T47D (cell line): ENCODE results near the gene BTRC.

Experiments
- DNase-seq, 2 experiments: peaks; one replicate each; pipeline versions ENCODE4 v3.0.0 to v3.0.0-alpha.2; 2011 to 2012; ENCODE audit warnings: low read depth in 1 of 2, low spot score in 1 of 2
- JUND ChIP-seq: IDR thresholded peaks from 2 replicates; pipeline ENCODE4 v1.6.1; 2012; ENCODE audit warnings: low read depth
- in situ Hi-C: cut with HindIII; loops from 2 replicates; pipeline ENCODE4 v1.10.0; 2016; ENCODE audit warnings: low sequenced_read_pairs, low pct_unique_long_range_greater_than_20kb

Gene BTRC

GRCh38 chr10:101567165-101568006 lies 213.4 kb downstream of the BTRC start:
- in situ Hi-C loops: no loop called here
- no peak for DNase-seq
- no peak for TF ChIP-seq JUND

- DNase-seq: no peak
- no peak for TF ChIP-seq JUND
- in situ Hi-C loops: no loop called here
Measured at GRCh38 chr10:101568054-101568745, 214.2 kb downstream of the BTRC start.

GRCh38 chr10:101569323-101569621 lies 215.3 kb downstream of the BTRC start:
- TF ChIP-seq JUND: no peak
- in situ Hi-C loops: no loop called here
- no peak for DNase-seq

GRCh38 chr10:101569622-101570427 lies 215.9 kb downstream of the BTRC start:
- in situ Hi-C loops: no loop called here
- no peak for TF ChIP-seq JUND
- DNase-seq: peak; percentile 86 to 89

DNA sequence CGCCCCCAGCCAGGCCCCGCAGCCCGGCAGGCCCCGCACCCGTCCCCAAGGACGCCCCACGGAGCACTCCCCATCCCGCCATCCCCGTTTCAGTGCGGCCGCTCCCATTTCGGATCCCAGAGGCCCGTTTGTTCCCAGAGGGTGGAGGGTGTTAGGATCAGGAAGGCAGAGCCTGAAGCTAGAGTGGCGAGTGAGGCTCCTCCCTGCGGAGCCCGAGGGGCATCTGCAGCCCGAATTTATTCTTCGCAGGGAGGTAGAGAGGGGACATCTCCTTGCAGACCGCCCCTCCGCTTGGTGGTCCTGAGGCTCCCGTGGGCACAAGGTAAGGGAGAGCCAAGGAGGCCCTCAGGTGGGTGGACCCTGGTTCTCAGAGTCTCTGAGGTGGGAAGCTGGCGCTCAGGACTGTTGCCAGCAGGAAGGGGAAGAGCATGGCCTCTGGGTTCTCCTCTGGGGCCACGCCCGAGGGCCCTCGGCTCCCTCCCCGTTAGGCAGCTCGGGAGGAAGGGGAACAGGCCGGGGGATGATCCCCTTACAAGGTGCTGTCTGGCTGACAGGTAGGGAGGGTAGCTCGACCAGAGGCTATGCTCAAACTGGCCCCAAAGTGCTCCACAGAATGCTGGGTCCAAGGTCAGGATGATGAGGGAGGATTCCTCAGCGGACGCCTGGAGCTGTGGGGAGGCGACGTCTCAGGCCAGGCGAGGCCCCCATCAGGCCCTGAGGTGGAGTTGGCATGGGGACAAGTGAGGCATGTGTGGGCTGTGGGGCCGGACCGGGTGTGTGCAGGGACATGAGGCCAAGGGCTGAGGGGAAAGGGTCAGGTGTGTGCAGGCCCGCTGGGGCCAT lies 216.7 kb downstream of the BTRC start:
- TF ChIP-seq JUND: no peak
- no peak for DNase-seq
- in situ Hi-C loops: no loop called here

DNA sequence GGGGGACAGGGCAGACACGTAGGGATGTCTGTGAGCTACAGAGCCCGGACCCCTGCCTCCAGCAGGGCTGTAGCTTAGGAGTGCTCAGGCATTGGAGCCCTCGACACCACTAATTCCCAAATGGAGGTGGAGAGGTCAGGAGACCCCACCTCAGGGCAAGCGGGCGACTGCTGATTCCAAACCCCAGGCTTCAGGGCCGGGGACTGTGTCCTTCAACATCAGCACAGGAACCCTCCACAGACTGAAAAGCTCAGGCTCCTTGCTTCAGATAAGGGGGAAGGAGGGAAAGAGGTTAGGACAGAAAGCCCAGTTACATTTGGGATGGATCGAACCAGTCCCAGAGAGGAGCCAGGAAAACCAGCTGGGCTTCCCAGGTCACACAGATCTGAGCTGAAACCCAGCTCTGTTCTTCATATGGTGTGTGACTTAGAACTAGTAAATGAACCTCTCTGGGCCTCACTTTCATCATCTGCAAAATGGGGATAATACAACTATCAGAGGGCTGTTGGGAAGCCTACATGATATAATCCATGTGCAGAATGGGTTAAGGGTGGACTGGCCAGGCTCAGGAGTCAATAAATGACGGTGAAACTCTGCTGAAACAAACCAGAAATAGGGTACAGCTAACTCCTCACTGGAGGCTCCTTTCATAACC lies 217.4 kb downstream of the BTRC start:
- in situ Hi-C loops: no loop called here
- no peak for TF ChIP-seq JUND
- no peak for DNase-seq

GRCh38 chr10:101572126-101572525 lies 218.2 kb downstream of the BTRC start:
- in situ Hi-C loops: no loop called here
- DNase-seq: no peak
- no peak for TF ChIP-seq JUND

DNA sequence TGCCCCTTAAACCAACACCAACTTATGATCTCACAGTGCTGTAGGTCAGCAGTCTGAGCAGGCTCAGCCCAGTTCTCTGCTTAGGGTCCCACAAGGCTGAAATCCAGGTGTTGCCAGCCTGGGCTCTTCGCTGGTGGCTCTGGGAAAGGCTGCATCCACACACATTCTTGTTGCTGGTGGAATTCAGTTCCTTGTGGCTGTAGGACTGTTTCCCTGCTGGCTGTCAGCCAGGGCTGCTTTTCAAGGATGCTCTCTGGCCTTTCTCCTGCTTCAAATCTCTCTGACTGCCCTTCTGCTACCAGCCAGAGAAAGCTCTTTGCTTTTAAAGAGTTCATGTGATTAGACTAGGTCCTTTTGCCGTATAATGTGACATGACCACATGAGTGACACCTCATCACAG lies 218.8 kb downstream of the BTRC start:
- no peak for DNase-seq
- no peak for TF ChIP-seq JUND
- in situ Hi-C loops: no loop called here

GRCh38 chr10:101573885-101574753 lies 220.2 kb downstream of the BTRC start:
- TF ChIP-seq JUND: no peak
- no peak for DNase-seq
- in situ Hi-C loops: no loop called here

GRCh38 chr10:101575091-101575490 lies 221.1 kb downstream of the BTRC start:
- TF ChIP-seq JUND: no peak
- DNase-seq: no peak
- in situ Hi-C loops: no loop called here
